BLaER1 (cell line): Measurements from ENCODE around the gene PRR12.
A peak's percentile ranks its signal among the peaks of the same experiment; 100 is the strongest.

Source experiments
- H3K27ac ChIP-seq: shearing (Covaris generic); formaldehyde crosslinking; 2 replicates; pipeline ENCODE4 v1.8.1; 2022
- H3K27me3 ChIP-seq: shearing (Covaris generic); formaldehyde crosslinking; 2 replicates; pipeline ENCODE4 v1.8.1; 2022
- H3K36me3 ChIP-seq: shearing (Covaris generic); formaldehyde crosslinking; 2 replicates; pipeline ENCODE4 v1.8.1; 2022
- H3K4me1 ChIP-seq: shearing (Covaris generic); formaldehyde crosslinking; 2 replicates; pipeline ENCODE4 v1.8.1; 2022
- H3K4me2 ChIP-seq: shearing (Covaris generic); formaldehyde crosslinking; 2 replicates; pipeline ENCODE4 v1.8.1; 2022
- H3K4me3 ChIP-seq: shearing (Covaris generic); formaldehyde crosslinking; 2 replicates; pipeline ENCODE4 v1.8.1; 2022
- H3K9ac ChIP-seq: shearing (Covaris generic); formaldehyde crosslinking; 2 replicates; pipeline ENCODE4 v1.8.1; 2022
- H3K9me3 ChIP-seq: shearing (Covaris generic); formaldehyde crosslinking; 2 replicates; pipeline ENCODE4 v1.8.1; 2022
- H4K20me1 ChIP-seq: shearing (Covaris generic); formaldehyde crosslinking; 2 replicates; pipeline ENCODE4 v1.8.1; 2022
- Cebpa-rat ChIP-seq: shearing (Covaris generic); IDR thresholded peaks from 2 replicates; pipeline ENCODE4 v1.8.1; 2022

PRR12 gene

GRCh38 chr19:49641688-49642491 is 50.9 kb downstream of the PRR12 start, which contains the start of gene SCAF1:
Gene SCAF1, plus strand, starts transcription at chr19:49642209. Its CDS starts 2,818 bp downstream, at chr19:49645027.
- H3K4me2 ChIP-seq = peak within 1 kb of the TSS; percentile 94
- TF ChIP-seq Cebpa-rat = no peak; the same call in 1 of the 2 replicates
- peak within 1 kb of the TSS; percentile 99 for H3K9ac ChIP-seq
- H3K4me3 ChIP-seq = peak within 1 kb of the TSS; percentile 97
- no peaks in the 10 kb centered on the region for H3K9me3 ChIP-seq
- H3K36me3 ChIP-seq = peaks cover 28% of the 10 kb centered on the region
- peaks cover 60% of the 10 kb centered on the region for H3K4me1 ChIP-seq
- no peaks in the 10 kb centered on the region for H3K27me3 ChIP-seq
- peak within 1 kb of the TSS; percentile 97 for H3K27ac ChIP-seq
- peaks cover 39% of the 10 kb centered on the region for H4K20me1 ChIP-seq

DNA sequence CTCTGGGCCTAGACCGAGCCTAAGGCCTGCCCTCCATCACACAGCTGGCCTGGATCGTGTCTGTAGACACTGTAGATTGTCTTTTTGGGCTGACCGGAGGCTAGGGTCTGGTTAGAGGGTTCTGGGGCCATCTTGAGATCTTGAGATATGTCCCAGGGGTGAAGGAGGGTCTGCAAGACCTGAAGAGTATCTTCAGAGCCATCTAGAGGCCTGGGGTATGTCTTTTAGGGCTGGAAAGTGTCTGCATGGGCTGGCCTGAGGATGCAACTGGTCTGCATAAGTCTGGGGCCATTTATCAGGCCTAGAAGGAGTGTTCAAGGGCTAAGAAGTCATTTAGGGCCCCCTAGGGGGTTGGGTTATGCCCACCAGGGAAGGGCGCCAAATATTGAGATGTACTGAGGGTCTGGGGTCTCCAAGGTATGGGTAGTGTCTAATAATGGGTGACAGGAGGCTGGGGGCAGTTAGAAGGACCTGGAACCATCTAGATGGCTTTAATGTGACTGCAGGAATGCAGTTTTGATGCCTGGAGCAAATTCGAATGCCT is 51.6 kb downstream of the PRR12 start:
- Histone ChIP-seq H3K4me2 (peak overlapping the region; percentile 93), H3K36me3 (peaks cover 34% of the 10 kb centered on the region), H3K9ac (peak overlapping the region; percentile 99), H3K4me3 (peak overlapping the region; percentile 97), H3K4me1 (peaks cover 57% of the 10 kb centered on the region), H3K9me3 (no peaks in the 10 kb centered on the region), H3K27ac (peak overlapping the region; percentile 97), H3K27me3 (no peaks in the 10 kb centered on the region), H4K20me1 (peaks cover 46% of the 10 kb centered on the region)
- no peak for TF ChIP-seq Cebpa-rat

- H3K4me2 ChIP-seq = peak overlapping the region; percentile 93
- H4K20me1 ChIP-seq = peaks cover 55% of the 10 kb centered on the region
- peaks cover 48% of the 10 kb centered on the region for H3K4me1 ChIP-seq
- H3K9me3 ChIP-seq = no peaks in the 10 kb centered on the region
- no peak overlapping the region for H3K27ac ChIP-seq
- peak overlapping the region; percentile 99 for H3K9ac ChIP-seq
- no peak overlapping the region for H3K4me3 ChIP-seq
- TF ChIP-seq Cebpa-rat = no peak
- H3K36me3 ChIP-seq = peaks cover 43% of the 10 kb centered on the region
- H3K27me3 ChIP-seq = no peaks in the 10 kb centered on the region
Observed at GRCh38 chr19:49643466-49643865, 52.5 kb downstream of the PRR12 start.

- H4K20me1 ChIP-seq = peaks cover 76% of the 10 kb centered on the region
- peaks cover 65% of the 10 kb centered on the region for H3K36me3 ChIP-seq
- 0 out of 2 replicates have a peak overlapping the region, but pooled peaks have one; percentile 29 for H3K9ac ChIP-seq
Observed at GRCh38 chr19:49645592-49645991, 54.6 kb downstream of the PRR12 start.

DNA sequence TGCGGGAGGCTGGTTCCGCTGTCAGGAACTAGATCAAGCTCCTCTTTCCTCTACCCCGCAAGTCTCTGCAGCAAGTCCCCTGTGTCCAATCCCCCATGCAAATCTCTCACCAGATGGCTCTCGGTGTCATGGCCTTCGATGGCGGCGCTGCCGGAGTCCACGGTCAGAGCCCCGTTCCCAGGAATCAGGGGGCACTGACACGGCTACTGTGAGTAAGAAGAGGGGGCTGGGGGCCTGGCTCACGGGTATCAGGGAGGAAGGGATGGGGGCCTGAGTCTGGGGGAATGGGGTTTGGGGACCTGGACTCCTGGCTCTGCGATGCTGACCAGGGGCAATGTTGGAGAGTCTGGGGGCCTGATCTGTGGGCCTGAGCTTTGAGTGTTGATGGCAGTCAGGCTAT is 55.0 kb downstream of the PRR12 start:
- Histone ChIP-seq H3K9ac (0 out of 2 replicates have a peak overlapping the region, but pooled peaks have one; percentile 29), H3K4me1 (peaks cover 32% of the 10 kb centered on the region), H3K36me3 (peaks cover 67% of the 10 kb centered on the region), H3K9me3 (no peaks in the 10 kb centered on the region), H3K4me2 (no peak overlapping the region), H3K27me3 (no peaks in the 10 kb centered on the region), H4K20me1 (peaks cover 77% of the 10 kb centered on the region), H3K27ac (no peak overlapping the region), H3K4me3 (no peak overlapping the region)
- no peak for TF ChIP-seq Cebpa-rat

More at GRCh38 chr19:49645592-49645991, 54.6 kb downstream of the PRR12 start:
- Histone ChIP-seq H3K9me3 (no peaks in the 10 kb centered on the region), H3K27ac (no peak overlapping the region), H3K4me3 (no peak overlapping the region), H3K4me2 (no peak overlapping the region), H3K4me1 (peaks cover 34% of the 10 kb centered on the region), H3K27me3 (no peaks in the 10 kb centered on the region)
- TF ChIP-seq Cebpa-rat = no peak

DNA sequence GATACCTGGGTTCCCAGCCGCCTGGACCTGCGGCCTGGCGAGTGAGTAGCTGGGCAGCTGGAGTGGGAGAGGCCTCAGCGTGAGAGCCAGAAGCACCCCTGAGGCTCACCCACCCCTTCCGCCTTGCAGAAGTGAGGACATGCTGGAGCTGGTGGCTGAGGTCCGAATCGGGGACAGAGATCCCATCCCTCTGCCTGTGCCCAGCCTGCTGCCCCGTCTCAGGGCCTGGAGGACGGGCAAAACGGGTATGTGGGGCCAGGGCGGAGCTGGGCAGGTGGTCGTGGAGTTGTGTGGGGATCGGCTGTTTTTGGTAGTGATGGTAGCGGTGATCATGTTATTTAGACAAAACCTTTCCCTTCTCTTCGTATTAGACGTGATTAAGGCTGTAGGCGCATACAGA is 55.6 kb downstream of the PRR12 start:
- Histone ChIP-seq H3K4me3 (no peak overlapping the region), H3K4me2 (no peak overlapping the region), H3K27me3 (no peaks in the 10 kb centered on the region), H3K27ac (no peak overlapping the region), H3K9ac (no peak overlapping the region), H3K4me1 (peaks cover 27% of the 10 kb centered on the region), H3K9me3 (no peaks in the 10 kb centered on the region), H3K36me3 (peaks cover 73% of the 10 kb centered on the region), H4K20me1 (peaks cover 77% of the 10 kb centered on the region)
- no peak for TF ChIP-seq Cebpa-rat

DNA sequence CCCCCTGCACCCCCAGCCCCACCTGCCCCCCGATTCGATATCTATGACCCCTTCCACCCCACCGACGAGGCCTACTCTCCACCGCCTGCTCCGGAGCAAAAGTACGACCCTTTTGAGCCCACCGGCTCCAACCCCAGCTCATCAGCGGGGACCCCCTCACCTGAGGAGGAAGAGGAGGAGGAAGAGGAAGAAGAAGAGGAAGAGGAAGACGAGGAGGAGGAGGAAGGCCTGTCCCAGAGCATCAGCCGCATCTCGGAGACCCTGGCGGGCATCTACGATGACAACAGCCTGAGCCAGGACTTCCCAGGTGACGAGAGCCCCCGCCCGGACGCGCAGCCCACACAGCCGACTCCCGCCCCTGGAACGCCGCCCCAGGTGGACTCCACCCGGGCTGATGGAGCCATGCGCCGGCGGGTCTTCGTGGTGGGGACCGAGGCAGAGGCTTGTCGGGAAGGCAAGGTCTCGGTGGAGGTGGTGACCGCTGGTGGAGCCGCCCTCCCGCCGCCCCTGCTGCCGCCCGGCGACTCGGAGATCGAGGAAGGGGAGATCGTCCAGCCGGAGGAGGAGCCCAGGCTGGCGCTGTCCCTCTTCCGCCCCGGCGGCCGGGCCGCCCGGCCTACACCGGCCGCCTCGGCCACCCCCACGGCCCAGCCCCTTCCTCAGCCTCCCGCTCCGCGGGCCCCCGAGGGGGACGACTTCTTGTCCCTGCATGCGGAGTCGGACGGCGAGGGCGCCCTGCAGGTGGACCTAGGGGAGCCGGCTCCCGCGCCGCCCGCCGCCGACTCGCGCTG is 60.2 kb downstream of the PRR12 start:
- no peak for TF ChIP-seq Cebpa-rat
- peaks cover 98% of the 10 kb centered on the region for H3K36me3 ChIP-seq

DNA sequence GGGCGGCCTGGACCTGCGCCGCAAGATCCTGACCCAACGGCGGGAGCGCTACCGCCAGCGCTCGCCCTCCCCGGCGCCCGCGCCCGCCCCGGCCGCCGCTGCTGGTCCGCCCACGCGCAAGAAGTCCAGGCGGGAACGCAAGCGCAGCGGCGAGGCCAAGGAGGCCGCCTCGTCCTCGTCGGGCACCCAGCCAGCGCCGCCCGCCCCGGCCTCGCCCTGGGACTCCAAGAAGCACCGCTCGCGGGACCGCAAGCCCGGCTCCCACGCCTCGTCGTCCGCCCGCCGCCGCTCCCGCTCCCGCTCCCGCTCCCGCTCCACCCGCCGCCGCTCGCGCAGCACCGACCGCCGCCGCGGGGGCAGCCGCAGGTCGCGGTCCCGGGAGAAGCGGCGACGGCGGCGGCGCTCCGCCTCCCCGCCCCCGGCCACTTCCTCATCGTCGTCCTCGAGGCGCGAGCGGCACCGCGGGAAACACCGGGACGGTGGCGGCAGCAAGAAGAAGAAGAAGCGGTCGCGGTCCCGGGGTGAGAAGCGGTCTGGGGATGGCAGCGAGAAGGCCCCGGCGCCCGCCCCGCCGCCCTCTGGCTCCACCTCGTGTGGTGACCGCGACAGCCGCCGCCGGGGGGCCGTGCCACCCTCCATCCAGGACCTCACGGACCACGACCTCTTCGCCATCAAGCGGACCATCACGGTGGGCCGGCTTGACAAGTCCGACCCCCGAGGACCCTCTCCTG is 61.0 kb downstream of the PRR12 start:
- H3K9me3 ChIP-seq = no peaks in the 10 kb centered on the region
- H4K20me1 ChIP-seq = peaks cover 85% of the 10 kb centered on the region
- no peak for TF ChIP-seq Cebpa-rat
- no peak overlapping the region for H3K4me3 ChIP-seq
- no peak overlapping the region for H3K9ac ChIP-seq
- peaks cover 98% of the 10 kb centered on the region for H3K36me3 ChIP-seq
- no peak overlapping the region for H3K27ac ChIP-seq
- H3K27me3 ChIP-seq = no peaks in the 10 kb centered on the region
- no peak overlapping the region for H3K4me2 ChIP-seq
- no peaks in the 10 kb centered on the region for H3K4me1 ChIP-seq

More for the DNA sequence above, 60.2 kb downstream of the PRR12 start:
- H3K9ac ChIP-seq = no peak overlapping the region
- H3K4me3 ChIP-seq = no peak overlapping the region
- no peaks in the 10 kb centered on the region for H3K4me1 ChIP-seq
- no peaks in the 10 kb centered on the region for H3K27me3 ChIP-seq
- no peak overlapping the region for H3K27ac ChIP-seq
- no peaks in the 10 kb centered on the region for H3K9me3 ChIP-seq
- no peak overlapping the region for H3K4me2 ChIP-seq
- peaks cover 86% of the 10 kb centered on the region for H4K20me1 ChIP-seq
